Measurements from ENCODE around the gene TNFRSF8. TPM values are rescaled to one million over a fixed set of nuclear protein-coding genes. Genes with fewer than 3 reads are reported as not detected.
A peak's percentile ranks its signal among the peaks of the same experiment; 100 is the strongest.

The TNFRSF8 gene
- total RNA-seq, 2 experiments from 2014 or later, result 0.17 to 0.22 TPM

DNA sequence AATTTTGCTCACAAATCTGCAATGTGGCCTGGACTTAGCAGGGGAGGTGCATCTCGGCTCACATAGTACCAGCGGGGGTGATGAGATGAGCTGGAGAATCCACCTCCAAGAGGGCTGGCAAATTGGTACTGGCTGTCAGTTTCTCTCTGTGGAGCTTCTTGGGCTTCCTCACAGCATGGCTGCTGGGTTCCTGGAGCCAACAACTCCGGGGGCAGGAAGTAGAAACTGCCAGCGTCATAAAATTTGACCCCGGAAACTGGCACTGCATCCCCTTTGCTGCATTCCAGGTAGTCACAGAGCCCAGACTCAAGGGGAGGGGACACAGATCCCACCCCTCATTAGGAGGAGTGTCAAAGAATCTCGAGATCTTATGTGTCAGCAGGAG is 86.7 kb downstream of the TNFRSF8 start:
- H3K9me3 Mint-ChIP-seq, result peaks cover 1% of the 10 kb centered on the region
- H3K27ac Mint-ChIP-seq, result peak overlapping the region; percentile 99
- POLR2A ChIA-PET, result interaction anchor here (1.0 to 7.2 kb wide), 10 partner anchors 8 to 31 kb away, joined by 4 to 108 read pairs (median 12); partner anchors contain the start of gene TNFRSF1B
- H3K27me3 Mint-ChIP-seq, result no peaks in the 10 kb centered on the region
- peaks cover 10% of the 10 kb centered on the region for H3K36me3 Mint-ChIP-seq
- H3K4me1 Mint-ChIP-seq, result peaks cover 84% of the 10 kb centered on the region
- DNase-seq (no peak), ATAC-seq (ENCODE audit: low read depth) (no peak)
- peak overlapping the region; percentile 82 for H3K4me3 Mint-ChIP-seq

DNA sequence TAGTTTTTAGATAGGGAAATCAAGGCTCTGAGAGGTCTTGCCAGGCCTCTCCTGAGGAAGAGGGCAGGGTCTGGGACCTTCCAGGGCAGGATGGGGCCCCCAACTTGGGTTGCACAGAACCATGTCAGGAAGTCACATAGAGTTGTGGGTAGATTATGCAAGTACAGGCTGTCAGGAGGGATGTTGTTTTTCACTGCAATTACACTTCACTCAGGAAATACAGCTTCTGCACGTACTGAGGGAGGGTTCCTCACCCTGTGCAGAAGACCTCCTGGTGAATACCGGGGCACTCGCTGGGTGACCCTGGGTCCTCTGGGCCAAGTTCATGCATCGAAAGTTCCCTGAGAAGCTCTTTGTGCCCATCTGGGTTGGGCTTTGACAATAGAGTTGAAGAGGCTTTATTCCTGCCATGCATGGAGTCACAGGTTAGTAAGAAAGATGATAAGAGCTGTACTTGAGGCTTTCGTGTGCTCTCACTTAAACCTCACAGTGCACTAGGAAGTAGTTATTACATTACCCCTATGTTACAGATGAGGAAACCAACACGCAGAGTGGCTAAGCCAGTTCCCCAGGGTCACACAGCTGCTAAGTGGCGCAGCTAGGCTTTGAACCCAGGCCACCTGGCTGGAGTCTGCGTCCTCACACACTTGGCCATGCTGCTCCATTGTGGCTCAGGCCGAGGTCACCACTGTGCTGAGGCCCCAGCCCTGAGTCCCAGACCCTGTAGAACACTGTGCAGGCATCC is 87.5 kb downstream of the TNFRSF8 start:
- Mint-ChIP-seq H3K4me1 (peaks cover 84% of the 10 kb centered on the region), H3K27me3 (no peaks in the 10 kb centered on the region)
- ATAC-seq (ENCODE audit: low read depth), result peak; percentile 85

GRCh38 chr1:12151465-12151864 is 88.4 kb downstream of the TNFRSF8 start:
- DNase-seq (no peak), ATAC-seq (ENCODE audit: low read depth) (no peak)
- Mint-ChIP-seq H3K27ac (peak overlapping the region; percentile 99), H3K27me3 (no peaks in the 10 kb centered on the region), H3K9me3 (peaks cover 1% of the 10 kb centered on the region), H3K4me3 (peak overlapping the region; percentile 82), H3K4me1 (peaks cover 88% of the 10 kb centered on the region), H3K36me3 (peaks cover 13% of the 10 kb centered on the region)
- POLR2A ChIA-PET, result interaction anchor here (1.2 to 7.2 kb wide), 11 partner anchors 10 to 243 kb away, joined by 3 to 108 read pairs (median 9); partner anchors contain the start of gene TNFRSF1B

More for the DNA sequence above, 87.5 kb downstream of the TNFRSF8 start:
- peak overlapping the region; percentile 82 for H3K4me3 Mint-ChIP-seq
- H3K9me3 Mint-ChIP-seq, result peaks cover 1% of the 10 kb centered on the region
- H3K27ac Mint-ChIP-seq, result peak overlapping the region; percentile 99
- DNase-seq, result peak; percentile 69
- POLR2A ChIA-PET, result interaction anchor here (1.0 to 7.2 kb wide), 14 partner anchors 9 to 242 kb away, joined by 3 to 108 read pairs (median 7); partner anchors contain the start of gene TNFRSF1B
- peaks cover 13% of the 10 kb centered on the region for H3K36me3 Mint-ChIP-seq

- Mint-ChIP-seq H3K4me1 (peaks cover 83% of the 10 kb centered on the region), H3K4me3 (peak overlapping the region; percentile 82), H3K27me3 (no peaks in the 10 kb centered on the region), H3K9me3 (peaks cover 1% of the 10 kb centered on the region), H3K27ac (peak overlapping the region; percentile 99), H3K36me3 (peaks cover 13% of the 10 kb centered on the region)
- POLR2A ChIA-PET, result interaction anchor here (2.4 to 7.2 kb wide), 7 partner anchors 9 to 243 kb away, joined by 9 to 108 read pairs (median 27); partner anchors contain the start of gene TNFRSF1B
- no peak for DNase-seq
- ATAC-seq (ENCODE audit: low read depth), result no peak
These were observed 89.2 kb downstream of the TNFRSF8 start for GRCh38 chr1:12152113-12152891.

DNA sequence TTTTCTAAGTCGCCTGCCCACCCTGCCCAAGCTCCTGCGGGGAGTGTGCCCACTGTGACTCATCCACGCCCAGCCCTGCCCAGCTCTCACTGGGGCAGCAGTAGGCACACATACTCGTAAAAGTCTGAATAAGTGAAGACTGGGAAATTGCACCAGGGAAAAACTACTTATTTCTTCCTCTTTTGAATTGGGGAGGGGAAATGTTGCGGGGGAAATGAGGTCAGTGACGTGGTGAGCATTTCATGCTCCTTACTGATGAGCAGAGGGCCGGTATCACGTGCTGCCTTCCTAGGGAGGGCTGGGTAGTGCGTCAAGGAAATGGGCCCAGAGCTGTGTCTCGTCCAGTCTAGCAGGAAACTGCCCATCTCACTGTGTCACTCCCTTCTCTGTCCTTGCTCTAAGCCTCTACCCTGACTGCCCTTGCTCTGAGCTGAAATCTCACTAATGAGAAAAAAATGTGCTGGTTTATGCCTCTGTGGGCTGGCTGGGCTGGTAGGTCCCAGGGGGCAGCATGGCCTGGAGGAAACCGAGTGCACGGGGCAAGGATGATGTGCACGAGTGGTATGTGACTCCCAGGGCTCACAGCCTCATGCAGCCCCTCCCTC is 90.2 kb downstream of the TNFRSF8 start:
- no peaks in the 10 kb centered on the region for H3K27me3 Mint-ChIP-seq
- H3K4me3 Mint-ChIP-seq, result peak overlapping the region; percentile 18
- POLR2A ChIA-PET, result interaction anchor here (4.0 to 7.2 kb wide), 3 partner anchors 8 to 25 kb away, joined by 14 to 108 read pairs (median 67); partner anchors contain the start of gene TNFRSF1B
- peaks cover 84% of the 10 kb centered on the region for H3K4me1 Mint-ChIP-seq
- H3K9me3 Mint-ChIP-seq, result peaks cover 1% of the 10 kb centered on the region
- peak overlapping the region; percentile 99 for H3K27ac Mint-ChIP-seq
- DNase-seq (no peak), ATAC-seq (ENCODE audit: low read depth) (no peak)
- H3K36me3 Mint-ChIP-seq, result peaks cover 13% of the 10 kb centered on the region

GRCh38 chr1:12155328-12155727 is 92.2 kb downstream of the TNFRSF8 start:
- no peaks in the 10 kb centered on the region for H3K9me3 Mint-ChIP-seq
- H3K27me3 Mint-ChIP-seq, result no peaks in the 10 kb centered on the region
- POLR2A ChIA-PET, result interaction anchor here (0.6 to 4.0 kb wide), 5 partner anchors 10 to 355 kb away, joined by 3 to 14 read pairs (median 4); partner anchors contain the start of gene TNFRSF1B
- peaks cover 75% of the 10 kb centered on the region for H3K4me1 Mint-ChIP-seq
- peak overlapping the region; percentile 80 for H3K27ac Mint-ChIP-seq
- peak overlapping the region; percentile 14 for H3K4me3 Mint-ChIP-seq
- ATAC-seq (ENCODE audit: low read depth) (no peak), DNase-seq (no peak)
- H3K36me3 Mint-ChIP-seq, result peaks cover 9% of the 10 kb centered on the region

GRCh38 chr1:12157366-12158231 is 94.5 kb downstream of the TNFRSF8 start:
- DNase-seq (no peak), ATAC-seq (ENCODE audit: low read depth) (peak; percentile 28)
- Mint-ChIP-seq H3K9me3 (no peaks in the 10 kb centered on the region), H3K36me3 (peaks cover 5% of the 10 kb centered on the region), H3K27me3 (no peaks in the 10 kb centered on the region), H3K4me3 (peak overlapping the region; percentile 63), H3K27ac (peak overlapping the region; percentile 96), H3K4me1 (peaks cover 76% of the 10 kb centered on the region)
- POLR2A ChIA-PET, result interaction anchor here (1.1 to 2.3 kb wide), 6 partner anchors 9 to 20 kb away, joined by 3 to 14 read pairs (median 6); partner anchors contain the start of gene TNFRSF1B

DNA sequence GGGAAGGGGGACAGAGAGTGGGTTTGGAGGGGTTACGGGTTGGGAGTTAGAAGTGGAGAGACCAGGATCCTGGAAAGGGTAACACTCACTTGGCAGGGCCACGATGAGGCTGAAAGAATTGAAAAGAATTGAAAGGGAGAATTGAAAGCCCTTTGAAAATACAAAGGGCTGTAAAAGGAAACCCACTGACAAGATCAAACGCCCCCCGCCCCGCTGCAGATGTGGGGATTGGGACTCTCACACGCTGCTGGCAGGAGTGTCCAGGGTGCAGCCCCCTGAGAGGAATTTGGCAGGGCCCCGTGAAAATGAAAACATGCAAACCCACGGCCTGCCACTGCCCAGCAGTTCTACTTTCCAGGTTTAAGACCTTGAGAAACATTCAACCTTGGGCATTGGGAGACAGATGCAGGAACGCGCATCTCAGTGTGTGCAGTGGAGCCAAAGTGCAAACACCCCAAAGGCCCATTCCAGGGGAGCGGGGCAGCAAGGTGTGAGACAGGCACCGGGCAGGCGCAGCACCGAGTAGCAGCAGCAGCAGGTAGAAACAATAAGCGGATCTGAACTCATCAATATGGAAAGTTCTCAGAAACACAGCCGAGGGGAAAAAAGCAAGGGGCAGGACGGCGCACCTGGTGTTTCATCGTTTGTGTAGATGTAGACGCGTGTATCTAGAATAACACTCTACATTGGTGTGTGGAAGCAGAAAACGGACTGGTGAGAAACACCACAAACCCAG is 95.4 kb downstream of the TNFRSF8 start:
- ATAC-seq (ENCODE audit: low read depth) (no peak), DNase-seq (no peak)
- Mint-ChIP-seq H3K36me3 (peaks cover 5% of the 10 kb centered on the region), H3K27ac (peak overlapping the region; percentile 96), H3K4me3 (peak overlapping the region; percentile 63), H3K4me1 (peaks cover 75% of the 10 kb centered on the region), H3K9me3 (no peaks in the 10 kb centered on the region), H3K27me3 (no peaks in the 10 kb centered on the region)
- POLR2A ChIA-PET, result interaction anchor here (0.7 to 4.3 kb wide), 7 partner anchors 8 to 294 kb away, joined by 4 to 40 read pairs (median 9); partner anchors contain the start of gene TNFRSF1B

- H3K4me3 Mint-ChIP-seq, result peak overlapping the region; percentile 82
- DNase-seq (no peak), ATAC-seq (ENCODE audit: low read depth) (no peak)
- peak overlapping the region; percentile 96 for H3K27ac Mint-ChIP-seq
- no peaks in the 10 kb centered on the region for H3K27me3 Mint-ChIP-seq
- H3K9me3 Mint-ChIP-seq, result no peaks in the 10 kb centered on the region
- POLR2A ChIA-PET, result interaction anchor here (0.6 to 4.9 kb wide), 10 partner anchors 9 to 878 kb away, joined by 3 to 108 read pairs (median 4); partner anchors contain the start of gene DHRS3
- peaks cover 80% of the 10 kb centered on the region for H3K4me1 Mint-ChIP-seq
- peaks cover 5% of the 10 kb centered on the region for H3K36me3 Mint-ChIP-seq
These were observed 96.7 kb downstream of the TNFRSF8 start for GRCh38 chr1:12159816-12160215.

DNA sequence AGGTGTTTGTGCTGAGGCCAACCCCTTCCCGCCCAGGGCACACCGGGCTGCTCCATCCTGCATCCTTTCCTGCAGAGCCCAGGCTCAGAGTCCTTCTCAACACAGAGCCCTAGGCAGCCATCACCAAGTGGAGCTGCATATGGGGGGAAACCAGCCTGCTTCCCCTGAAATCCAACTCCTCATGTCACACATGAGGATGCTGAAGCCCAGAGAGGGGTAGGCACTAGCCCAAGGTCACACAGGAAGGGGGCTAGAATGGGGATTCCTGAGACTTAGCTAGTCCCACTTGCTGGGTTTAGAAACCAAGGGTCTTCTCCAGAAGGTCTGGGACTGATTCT is 98.2 kb downstream of the TNFRSF8 start:
- Mint-ChIP-seq H3K4me1 (peaks cover 72% of the 10 kb centered on the region), H3K9me3 (no peaks in the 10 kb centered on the region), H3K36me3 (peaks cover 1% of the 10 kb centered on the region), H3K27ac (peak overlapping the region; percentile 98), H3K4me3 (peak overlapping the region; percentile 74), H3K27me3 (no peaks in the 10 kb centered on the region)
- POLR2A ChIA-PET, result interaction anchor here (1.1 to 4.9 kb wide), 8 partner anchors 10 to 253 kb away, joined by 3 to 108 read pairs (median 10); no protein-coding TSS in a partner anchor
- DNase-seq, result no peak
- ATAC-seq (ENCODE audit: low read depth), result peak; percentile 12

- DNase-seq (peak; percentile 74), ATAC-seq (ENCODE audit: low read depth) (peak; percentile 88)
- no peaks in the 10 kb centered on the region for H3K27me3 Mint-ChIP-seq
- peaks cover 1% of the 10 kb centered on the region for H3K36me3 Mint-ChIP-seq
- peak overlapping the region; percentile 98 for H3K27ac Mint-ChIP-seq
- peaks cover 72% of the 10 kb centered on the region for H3K4me1 Mint-ChIP-seq
- no peaks in the 10 kb centered on the region for H3K9me3 Mint-ChIP-seq
- H3K4me3 Mint-ChIP-seq, result peak overlapping the region; percentile 74
- POLR2A ChIA-PET, result interaction anchor here (1.0 to 4.9 kb wide), 9 partner anchors 10 to 254 kb away, joined by 3 to 108 read pairs (median 7); no protein-coding TSS in a partner anchor
These were observed 98.8 kb downstream of the TNFRSF8 start for GRCh38 chr1:12161662-12162458.
